Fibroblast of villous mesenchyme (primary cell): ENCODE data around the gene MBTPS1. TPM values are rescaled to one million over a fixed set of nuclear protein-coding genes. Genes with fewer than 3 reads are reported as not detected.
"Not testable (repeated sequence)": the region's sequence is repeated elsewhere in the genome, so short reads cannot be mapped to it uniquely, and the experiment has no call there.

Experiments used
- DNase-seq: peaks from one replicate; pipeline ENCODE4 v3.0.0-alpha.2; 2010; ENCODE audit warnings: low read depth
- H3K4me3 ChIP-seq: 2 replicates; pipeline ENCODE4 v1.5.1; 2011; ENCODE audit warnings: low read depth, mild to moderate bottlenecking, low read length
- CTCF ChIP-seq: IDR thresholded peaks from 2 replicates; pipeline ENCODE4 v1.5.1; 2012; ENCODE audit warnings: low read depth, mild to moderate bottlenecking, low read length; ENCODE audit not compliant: insufficient read depth
- total RNA-seq: library from RNA; depleted of rRNA; stranded (reverse); fragments of >200 nt; gene quantifications from 2 replicates; pipeline ENCODE4 v1.2.3, GENCODE V29; 2012

MBTPS1 gene
- total RNA-seq, 1 donor: 97.2 TPM

- TF ChIP-seq CTCF: no peak
- H3K4me3 ChIP-seq: no peak overlapping the region
- no peak for DNase-seq
These were observed 7.7 kb upstream of the MBTPS1 start for GRCh38 chr16:84124257-84125073.

GRCh38 chr16:84121007-84121406 lies 4.3 kb upstream of the MBTPS1 start:
- TF ChIP-seq CTCF: no peak

DNA sequence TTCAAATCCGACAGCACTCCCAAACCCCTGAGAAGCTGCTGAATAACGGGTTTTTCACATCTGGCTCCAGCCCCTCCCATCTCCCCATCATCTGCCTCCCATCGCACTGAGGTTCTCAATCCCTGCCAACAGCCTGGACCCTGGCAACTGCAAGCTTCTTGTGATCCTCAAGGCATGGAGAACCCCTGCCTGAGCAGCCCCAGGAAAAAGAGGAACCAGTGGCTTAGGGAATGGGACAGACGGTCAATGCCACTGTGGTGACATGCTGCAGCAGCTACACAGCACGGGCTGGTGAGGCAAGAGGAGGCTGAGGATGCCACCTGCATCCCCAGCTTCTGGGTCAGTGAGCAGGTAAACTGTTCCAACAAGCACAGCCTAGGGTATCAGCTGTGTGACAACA lies 3.3 kb upstream of the MBTPS1 start:
- no peak for DNase-seq
- H3K4me3 ChIP-seq: no peak overlapping the region
- no peak for TF ChIP-seq CTCF

More at GRCh38 chr16:84121007-84121406, 4.3 kb upstream of the MBTPS1 start:
- no peak overlapping the region for H3K4me3 ChIP-seq
- no peak for DNase-seq

DNA sequence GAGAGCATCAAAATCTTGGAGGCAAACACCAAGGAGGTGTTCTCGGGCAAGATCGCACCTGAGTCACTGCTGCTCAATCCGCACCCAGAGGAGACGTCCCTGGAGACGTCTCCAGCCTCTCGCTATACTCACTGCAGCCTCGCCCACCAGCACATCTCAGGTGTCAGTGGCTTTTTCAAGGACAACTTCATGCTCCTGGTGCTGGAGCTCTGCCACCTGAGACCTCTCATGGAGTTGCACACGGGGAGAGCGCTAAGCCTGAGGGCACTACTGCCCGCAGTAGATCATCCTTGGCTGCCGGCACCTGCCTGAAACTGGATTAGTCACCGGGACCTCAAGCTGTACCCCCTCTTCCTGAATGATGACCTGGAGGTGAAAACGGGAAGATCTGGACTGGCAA lies 2.6 kb upstream of the MBTPS1 start:
- no peak for TF ChIP-seq CTCF
- no peak for DNase-seq

DNA sequence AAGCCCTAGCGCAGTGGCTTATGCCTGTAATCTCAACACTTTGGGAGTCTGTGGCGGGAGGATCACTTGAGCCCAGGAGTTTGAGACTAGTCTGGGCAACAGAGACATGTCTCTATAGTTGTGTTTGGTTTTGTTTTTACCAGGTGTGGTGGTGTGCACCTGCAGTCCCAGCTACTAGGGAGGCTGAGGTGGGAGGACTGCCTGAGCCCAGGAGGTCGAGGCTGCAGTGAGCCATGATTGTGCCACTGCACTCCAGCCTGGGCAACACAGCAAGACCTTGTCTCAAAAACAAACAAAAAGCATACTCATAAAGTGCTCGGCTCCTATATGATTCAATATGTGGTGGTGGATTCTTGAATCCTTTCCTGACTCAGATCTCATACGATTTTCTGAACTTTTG lies 1.6 kb upstream of the MBTPS1 start:
- DNase-seq: not testable (repeated sequence)

More for the DNA sequence above, 2.6 kb upstream of the MBTPS1 start:
- H3K4me3 ChIP-seq: no peak overlapping the region

GRCh38 chr16:84117494-84117843 lies 727 bp upstream of the MBTPS1 start:
- no peak for TF ChIP-seq CTCF
- DNase-seq: peak; percentile 51
- H3K4me3 ChIP-seq: peak overlapping the region; percentile 98

More for the DNA sequence above, 1.6 kb upstream of the MBTPS1 start:
- H3K4me3 ChIP-seq: not testable (repeated sequence)

DNA sequence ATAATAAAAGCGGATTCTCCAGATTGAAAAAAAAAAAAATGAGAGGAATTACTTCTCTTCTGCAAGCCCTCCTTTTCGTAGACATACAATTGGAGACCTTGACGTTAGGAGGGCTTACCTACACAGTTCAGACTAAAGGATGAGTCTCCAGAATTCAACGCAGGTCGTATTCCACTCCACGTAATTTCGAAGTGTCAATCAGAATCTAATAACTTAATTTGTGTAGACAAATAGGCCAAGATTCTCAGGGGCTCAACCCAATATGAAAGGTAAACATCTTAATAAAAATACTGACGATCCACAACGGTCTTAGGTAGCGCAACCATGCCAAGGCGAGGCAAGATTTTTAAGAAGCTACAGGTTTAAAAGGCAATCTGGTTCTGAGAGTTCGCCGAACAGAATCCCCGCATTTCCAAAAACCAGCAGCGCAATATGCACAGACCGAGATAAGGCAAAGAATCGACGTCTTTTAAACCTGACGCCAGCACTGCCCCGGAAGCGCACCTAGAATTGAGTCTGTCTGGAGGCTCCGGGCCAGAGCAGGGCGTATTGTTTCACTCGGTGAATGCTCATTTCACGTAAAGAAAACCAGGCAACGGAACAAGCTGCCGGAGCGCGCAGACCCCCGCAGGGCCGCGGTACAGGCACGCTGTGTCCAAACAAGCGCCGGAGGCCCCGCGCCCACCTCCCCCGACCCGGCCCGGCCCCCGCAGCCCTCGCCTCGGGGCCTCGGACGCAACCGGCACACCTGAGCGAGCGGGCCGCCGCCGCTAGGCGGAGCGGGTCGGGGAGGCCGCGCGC lies 623 bp downstream of the MBTPS1 start:
- DNase-seq: peak; percentile 68
- H3K4me3 ChIP-seq: peak overlapping the region; percentile 98
- no peak for TF ChIP-seq CTCF

DNA sequence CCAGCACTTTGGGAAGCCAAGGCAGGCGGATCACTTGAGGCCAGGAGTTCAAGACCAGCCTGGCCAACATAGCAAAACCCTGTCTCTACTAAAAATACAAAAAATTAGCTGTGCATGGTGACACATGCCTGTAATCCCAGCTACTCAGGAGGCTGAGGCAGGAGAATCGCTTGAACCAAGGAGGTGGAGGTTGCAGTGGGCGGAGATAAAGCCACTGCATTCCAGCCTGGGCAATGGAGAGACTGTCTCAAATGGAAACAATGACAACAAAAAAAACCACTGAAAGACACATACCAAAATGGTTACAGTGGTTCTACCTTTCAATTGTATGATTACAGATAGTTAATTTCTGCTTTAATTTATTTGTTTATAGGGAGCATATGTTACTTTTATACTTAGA lies 4.8 kb downstream of the MBTPS1 start:
- not testable (repeated sequence) for H3K4me3 ChIP-seq, DNase-seq
